Inferior parietal cortex (tissue), 1 donor: ENCODE measurements around the gene KICS2.
"Not testable (repeated sequence)": the region's sequence is repeated elsewhere in the genome, so short reads cannot be mapped to it uniquely, and the experiment has no call there.

Experiments used
- DNase-seq: peaks from one replicate; pipeline ENCODE4 v3.0.0-alpha.2; 2016; ENCODE audit errors: extremely low spot score

KICS2 gene

DNA sequence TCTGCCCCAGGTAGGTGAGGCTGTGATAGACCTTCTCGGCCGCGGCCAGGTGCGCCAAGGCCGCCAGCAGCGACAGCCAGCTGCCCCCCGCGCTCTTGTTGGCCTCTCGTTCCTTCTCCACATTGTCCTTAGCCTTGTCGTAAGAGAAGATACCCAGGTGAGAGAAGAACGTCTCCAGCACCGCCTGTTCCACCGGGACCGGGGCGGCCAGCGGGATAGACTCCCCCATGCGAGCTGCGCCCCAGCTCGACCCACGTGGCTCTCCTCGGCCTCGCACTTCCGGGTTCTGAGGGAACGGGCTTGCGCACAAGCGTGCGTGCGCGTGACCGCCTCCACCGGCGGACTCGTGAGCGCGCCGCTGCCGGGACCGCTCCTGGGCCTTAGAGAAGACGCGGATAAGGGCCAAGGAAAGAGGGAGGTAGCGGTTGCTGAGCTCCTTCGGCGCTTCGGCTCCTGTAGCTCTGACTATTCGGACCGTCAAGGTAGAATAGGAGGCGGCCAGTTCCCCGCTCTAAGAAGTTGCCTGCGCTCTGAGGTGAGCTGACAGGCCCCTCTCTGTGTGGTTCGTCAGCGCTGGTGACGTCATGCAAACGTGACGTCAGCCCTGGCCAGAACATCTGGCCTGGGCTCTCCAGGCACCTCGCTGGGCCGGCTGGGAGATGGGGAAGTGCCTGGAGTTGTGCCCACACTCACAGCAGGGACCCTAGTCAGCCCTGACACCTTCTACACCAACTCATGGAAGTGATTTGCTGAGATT, at the start of gene KICS2:
Gene KICS2 (minus strand): TSS at position 288 of the 757 bp plus-strand sequence. CDS start 59 bp downstream, at position 229.
- DNase-seq: peak; percentile 95

GRCh38 chr12:64270411-64270810, 48.3 kb upstream of the KICS2 start:
- DNase-seq: no peak

DNA sequence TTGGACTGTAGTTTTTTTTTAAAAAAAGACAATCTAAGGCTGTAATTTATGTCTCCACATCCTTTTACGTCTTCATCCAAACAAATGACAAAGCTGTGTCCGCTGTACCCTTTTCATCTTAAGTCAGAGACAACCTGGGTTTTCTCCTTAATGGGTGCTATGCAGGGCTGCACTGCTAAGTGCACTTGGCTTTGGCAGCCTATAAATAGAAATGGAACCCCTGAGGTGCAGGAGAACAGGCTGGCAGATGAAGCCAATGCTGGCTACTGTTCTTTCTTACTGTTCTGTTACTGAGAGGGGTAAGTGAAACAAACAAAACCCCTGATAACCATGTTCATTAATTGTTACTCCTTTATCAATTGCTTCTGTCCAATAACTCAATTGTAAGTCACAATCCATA, 47.1 kb upstream of the KICS2 start:
- DNase-seq: no peak

GRCh38 chr12:64268409-64268808, 46.3 kb upstream of the KICS2 start:
- DNase-seq: no peak

DNA sequence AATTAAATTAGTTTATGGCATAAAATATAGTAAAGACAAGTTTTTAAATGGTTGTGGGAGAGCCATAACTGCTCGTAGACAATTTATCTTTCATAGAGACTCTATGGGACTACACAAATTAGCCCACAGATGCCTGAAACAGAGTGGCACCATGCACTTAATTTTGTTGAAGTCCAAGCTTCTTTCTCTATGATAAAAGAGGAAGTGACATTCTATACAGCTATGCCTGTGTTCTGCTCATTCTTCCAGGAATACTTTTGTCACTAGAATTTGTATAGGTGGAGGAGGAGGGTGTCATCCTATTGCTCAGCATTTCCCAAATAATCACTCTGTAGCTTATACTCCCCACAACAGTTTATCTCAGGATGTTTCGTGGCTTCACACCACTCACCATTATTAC, 43.7 kb upstream of the KICS2 start:
- no peak for DNase-seq

- no peak for DNase-seq
Observed at GRCh38 chr12:64261813-64262212, 39.7 kb upstream of the KICS2 start.

DNA sequence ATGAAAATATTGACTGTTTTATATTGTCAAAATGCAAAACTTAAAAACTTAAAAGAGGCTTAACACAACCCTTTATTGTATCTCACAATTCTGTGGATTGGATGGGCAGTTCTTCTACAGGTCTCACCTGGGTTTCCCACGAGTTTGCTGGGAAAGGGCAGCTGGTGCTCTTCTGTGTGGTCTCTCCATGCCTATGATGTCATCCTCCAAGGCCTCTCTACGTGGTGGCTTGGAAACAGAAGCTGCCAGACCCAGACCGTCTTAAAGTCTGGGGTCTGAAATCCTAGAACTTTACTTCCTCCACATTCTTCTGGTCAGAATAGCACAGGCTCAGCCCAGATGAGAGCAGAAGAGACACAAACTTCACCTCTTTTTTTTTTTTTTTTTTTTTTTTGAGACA, 36.5 kb upstream of the KICS2 start:
- DNase-seq: no peak

- DNase-seq: peak; percentile 94
Observed at GRCh38 chr12:64256166-64256800, 34.2 kb upstream of the KICS2 start.

DNA sequence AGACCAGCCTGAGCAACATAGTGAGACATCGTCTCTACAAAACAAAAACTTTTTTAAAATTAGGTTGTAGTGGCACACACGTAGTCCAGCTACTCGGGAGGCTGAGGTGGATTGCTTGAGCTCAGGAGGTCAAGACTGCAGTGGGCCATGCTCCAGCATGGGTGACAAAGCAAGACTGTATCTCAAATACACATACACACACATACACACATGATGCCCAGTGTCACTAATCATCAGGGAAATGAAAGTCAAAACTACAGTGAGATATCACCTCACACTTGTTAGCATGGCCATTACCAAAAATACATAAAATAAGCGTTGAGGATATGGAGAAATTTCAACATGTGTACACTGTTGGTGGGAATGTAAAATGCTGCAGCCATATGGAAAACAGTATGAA, 33.2 kb upstream of the KICS2 start:
- no peak for DNase-seq

DNA sequence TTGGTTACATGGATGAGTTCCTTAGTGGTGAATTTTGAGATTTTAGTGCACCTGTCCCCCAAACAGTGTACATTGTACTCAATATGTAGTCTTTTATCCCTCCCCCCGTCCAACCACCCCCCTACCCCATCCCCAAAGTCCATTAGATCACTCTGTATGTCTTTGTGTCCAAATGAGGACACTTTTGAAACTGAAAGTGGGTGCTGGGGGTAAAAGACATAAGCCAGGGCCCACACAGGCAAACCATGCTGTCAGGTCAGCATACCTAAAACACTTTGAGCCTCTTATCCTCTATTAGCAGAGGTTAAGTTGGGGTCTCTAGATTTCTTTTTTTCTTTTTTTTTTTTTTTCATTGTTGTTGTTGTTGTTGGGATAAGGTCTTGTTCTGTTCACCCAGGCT, 31.3 kb upstream of the KICS2 start:
- no peak for DNase-seq

- DNase-seq: no peak
Observed at GRCh38 chr12:64252681-64253080, 30.6 kb upstream of the KICS2 start.

- no peak for DNase-seq
Observed at GRCh38 chr12:64243809-64244208, 21.7 kb upstream of the KICS2 start.

- no peak for DNase-seq
Observed at GRCh38 chr12:64240781-64241180, 18.7 kb upstream of the KICS2 start.

DNA sequence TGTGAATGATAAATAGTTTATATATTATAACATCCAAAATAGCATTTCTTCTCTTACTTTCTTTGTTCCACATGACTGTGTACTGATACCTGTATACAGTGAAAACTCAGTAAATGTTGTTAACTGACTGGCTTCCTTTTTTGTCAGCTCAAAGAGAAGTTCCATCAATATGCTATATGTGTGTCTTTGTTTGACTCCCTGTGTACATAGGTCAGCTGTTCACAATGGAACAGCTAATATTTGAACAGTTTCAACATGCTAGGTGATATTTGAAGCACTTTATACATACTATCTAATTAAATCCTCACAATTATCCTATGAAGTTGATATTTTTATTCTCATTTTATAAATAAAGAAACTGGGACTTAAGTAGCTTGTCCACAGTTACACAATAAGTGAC, 15.3 kb upstream of the KICS2 start:
- DNase-seq: no peak

- no peak for DNase-seq
Observed at GRCh38 chr12:64236549-64236948, 14.5 kb upstream of the KICS2 start.

- DNase-seq: no peak
Observed at GRCh38 chr12:64232196-64232595, 10.1 kb upstream of the KICS2 start.

GRCh38 chr12:64229796-64230195, 7.7 kb upstream of the KICS2 start:
- DNase-seq: peak; percentile 68

DNA sequence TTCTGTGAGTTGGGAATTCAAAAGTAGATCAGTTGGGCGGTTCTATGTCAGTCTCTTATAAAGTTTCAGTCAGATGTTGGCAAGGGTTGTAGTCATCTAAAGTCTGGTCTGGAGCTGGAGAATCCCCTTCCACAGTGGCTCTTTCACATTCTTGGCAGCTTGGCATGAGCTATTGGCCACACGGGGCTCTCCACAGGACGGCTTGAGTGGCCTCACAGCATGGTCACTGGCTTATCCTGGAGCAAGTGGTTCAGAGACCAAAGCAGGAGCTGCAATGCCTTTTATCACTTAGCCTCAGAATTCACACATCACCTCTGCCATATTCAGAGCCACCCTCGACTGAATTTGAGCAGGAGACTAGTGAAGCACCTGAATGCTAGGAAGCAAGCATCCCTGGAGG, 7.1 kb upstream of the KICS2 start:
- no peak for DNase-seq

DNA sequence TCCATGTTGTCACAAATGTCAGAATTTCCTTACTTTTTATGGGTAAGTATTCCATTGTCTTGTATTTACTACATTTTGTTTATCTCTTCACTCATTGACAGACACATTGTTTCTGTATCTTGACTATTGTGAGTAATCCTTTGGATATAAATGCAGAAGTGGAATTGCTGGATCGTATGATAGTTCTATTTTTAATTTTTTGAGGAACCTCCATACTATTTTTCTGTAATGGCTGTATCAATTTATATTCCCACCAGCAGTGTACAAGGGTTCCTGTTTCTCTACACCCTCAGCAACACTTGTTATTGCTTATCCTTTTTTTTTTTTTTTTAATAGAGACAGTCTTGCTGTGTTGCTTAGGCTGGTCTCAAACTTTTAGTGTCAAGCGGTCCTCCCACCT, 3.5 kb upstream of the KICS2 start:
- no peak for DNase-seq

- DNase-seq: peak; percentile 76
Observed at GRCh38 chr12:64221651-64222008, 466 bp downstream of the KICS2 start.

DNA sequence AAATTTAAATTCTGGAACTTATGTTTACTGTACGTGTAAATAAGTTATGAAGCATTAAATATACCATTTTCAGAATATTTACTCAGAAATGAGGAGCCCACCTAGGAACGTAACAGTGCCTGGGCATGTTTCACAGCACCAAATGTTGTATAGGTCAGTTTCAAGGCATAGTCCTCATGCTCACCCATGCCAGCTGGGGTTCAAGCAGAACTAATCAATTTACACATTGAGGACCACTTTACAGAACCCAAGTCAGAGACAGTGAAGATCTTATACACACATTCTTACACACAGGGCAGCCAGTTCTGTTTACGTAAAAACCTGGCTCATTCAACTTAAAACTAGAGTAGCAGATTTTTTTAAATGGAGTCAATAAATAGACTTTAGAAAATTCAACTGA, 2.0 kb downstream of the KICS2 start:
- DNase-seq: no peak

DNA sequence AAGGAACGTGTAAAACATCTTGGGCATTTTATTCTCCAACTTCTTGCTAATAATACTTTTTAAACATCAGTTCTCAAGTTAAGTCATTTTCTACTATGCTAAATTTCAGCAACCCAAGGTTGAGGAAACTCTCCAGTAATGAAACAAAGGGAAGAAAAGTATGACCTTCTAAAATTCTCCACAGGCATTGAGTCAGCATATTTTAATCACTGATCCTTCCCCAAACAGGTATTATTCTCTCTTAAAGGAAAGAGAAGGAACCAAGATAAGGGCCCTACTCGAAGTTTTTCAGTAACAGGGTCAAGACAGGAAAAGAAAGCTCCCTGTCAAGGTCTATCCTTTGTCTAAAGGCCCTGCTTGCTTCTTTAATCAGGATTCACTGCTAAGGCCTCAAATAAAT, 3.0 kb downstream of the KICS2 start:
- DNase-seq: no peak

GRCh38 chr12:64218597-64218996, 3.5 kb downstream of the KICS2 start:
- no peak for DNase-seq

- DNase-seq: not testable (repeated sequence)
Observed at GRCh38 chr12:64217643-64218042, 4.5 kb downstream of the KICS2 start.
